ENCODE results near the gene TMEM69. TPM values are rescaled to one million over a fixed set of nuclear protein-coding genes. Genes with fewer than 3 reads are reported as not detected.
"Not testable (repeated sequence)": the region's sequence is repeated elsewhere in the genome, so short reads cannot be mapped to it uniquely, and the experiment has no call there.

Gene TMEM69
- total RNA-seq, 1 donor from 2014 or later, result 54.5 TPM

- DNase-seq (ENCODE audit: low read depth), result no peak
- TF ChIP-seq CTCF (conservative IDR thresholded peaks at IDR 0.05; ENCODE audit: low read depth, low read length), result no peak
- no peak overlapping the region for H3K4me3 ChIP-seq (ENCODE audit: low read depth, low read length)
Observed at GRCh38 chr1:45739137-45739536, 51.2 kb downstream of the TMEM69 start.

- not testable (repeated sequence) for DNase-seq (ENCODE audit: low read depth)
Observed at GRCh38 chr1:45739641-45740156, 51.7 kb downstream of the TMEM69 start.

More at GRCh38 chr1:45739641-45740156, 51.7 kb downstream of the TMEM69 start:
- H3K4me3 ChIP-seq (ENCODE audit: low read depth, low read length), result not testable (repeated sequence)

Other genes with a start within 250 kb of the TMEM69 start
- 1.1 and 2.9 TPM in 2 replicates for gene TESK2, start 197.0 kb upstream of the TMEM69 start, total RNA-seq
- gene CCDC163, start 188.1 kb upstream of the TMEM69 start, total RNA-seq, result 0.69 and 1.7 TPM in 2 replicates
- 5.1 and 7.8 TPM in 2 replicates for gene MMACHC, start 187.9 kb upstream of the TMEM69 start, total RNA-seq
- gene PRDX1, start 166.3 kb upstream of the TMEM69 start, total RNA-seq, result 824 and 1,060 TPM in 2 replicates
- 122 and 135 TPM in 2 replicates for gene AKR1A1, start 137.4 kb upstream of the TMEM69 start, total RNA-seq
- 109 and 163 TPM in 2 replicates for gene NASP, start 104.1 kb upstream of the TMEM69 start, total RNA-seq
- 0.22 TPM in 1 of 2 replicates, not detected in the other for gene CCDC17, start 64.1 kb upstream of the TMEM69 start, total RNA-seq
- gene GPBP1L1, start 1.6 kb upstream of the TMEM69 start, total RNA-seq, result 57.1 and 87.8 TPM in 2 replicates
- 4.7 and 7.5 TPM in 2 replicates for gene IPP, start 62.5 kb downstream of the TMEM69 start, total RNA-seq
- gene MAST2, start 115.4 kb downstream of the TMEM69 start, total RNA-seq, result 30.3 and 38.0 TPM in 2 replicates